HG03354 (cell line): Measurements from ENCODE around the gene ZNF836.
"Not testable (repeated sequence)": the region's sequence is repeated elsewhere in the genome, so short reads cannot be mapped to it uniquely, and the experiment has no call there.

Source experiments
- ATAC-seq: cut with Tn5 transposase; IDR thresholded peaks from one replicate; pipeline ENCODE4 v1.9.1; 2021; ENCODE audit warnings: mild to moderate bottlenecking; ENCODE audit not compliant: unreplicated experiment, poor library complexity, severe bottlenecking

The ZNF836 gene

GRCh38 chr19:52171321-52172169 lies at the start of gene ZNF836:
Gene ZNF836, minus strand, starts transcription at chr19:52171621. Its CDS starts 3,549 bp downstream, at chr19:52168072.
- peak; percentile 86 for ATAC-seq

GRCh38 chr19:52221031-52221430 lies 49.6 kb upstream of the ZNF836 start:
- ATAC-seq = no peak

GRCh38 chr19:52219611-52220010 lies 48.2 kb upstream of the ZNF836 start:
- ATAC-seq = no peak

GRCh38 chr19:52217576-52217975 lies 46.2 kb upstream of the ZNF836 start:
- no peak for ATAC-seq

DNA sequence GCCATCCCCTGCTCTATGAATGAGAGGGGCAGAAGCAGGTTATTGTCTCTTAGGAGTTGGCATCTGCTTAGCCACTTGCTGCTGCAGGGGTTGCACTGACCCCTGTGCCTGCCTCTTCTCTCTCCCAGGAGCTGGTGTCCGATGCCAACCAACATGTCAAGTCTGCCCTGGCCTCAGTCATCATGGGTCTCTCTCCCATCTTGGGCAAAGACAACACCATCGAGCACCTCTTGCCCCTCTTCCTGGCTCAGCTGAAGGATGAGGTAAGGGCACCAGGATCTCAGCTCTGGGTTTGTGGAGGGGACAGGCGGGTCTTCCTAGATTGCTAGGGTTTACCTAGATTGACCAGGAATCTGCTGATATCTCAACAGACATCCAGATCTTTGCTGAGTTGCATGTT lies 45.0 kb upstream of the ZNF836 start:
- ATAC-seq = no peak

DNA sequence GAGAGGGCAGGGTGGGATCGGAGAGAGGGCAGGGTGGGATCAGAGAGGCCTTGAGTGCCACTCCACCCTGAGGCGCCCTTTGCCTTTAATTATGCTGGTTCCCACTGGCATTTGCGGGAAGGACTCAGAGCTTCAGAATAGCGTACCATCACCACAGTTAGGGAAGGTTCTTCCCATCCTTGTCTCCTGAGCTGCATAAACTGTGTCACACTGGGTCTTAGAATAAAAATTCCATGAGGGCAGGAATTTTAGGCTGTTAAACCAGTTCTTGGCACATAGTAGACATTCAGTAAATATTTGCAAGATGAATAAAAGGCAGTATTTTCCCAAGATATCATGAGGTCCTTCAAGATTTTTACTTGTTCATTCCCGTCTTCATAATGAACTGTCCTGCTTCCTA lies 42.8 kb upstream of the ZNF836 start:
- ATAC-seq = no peak

DNA sequence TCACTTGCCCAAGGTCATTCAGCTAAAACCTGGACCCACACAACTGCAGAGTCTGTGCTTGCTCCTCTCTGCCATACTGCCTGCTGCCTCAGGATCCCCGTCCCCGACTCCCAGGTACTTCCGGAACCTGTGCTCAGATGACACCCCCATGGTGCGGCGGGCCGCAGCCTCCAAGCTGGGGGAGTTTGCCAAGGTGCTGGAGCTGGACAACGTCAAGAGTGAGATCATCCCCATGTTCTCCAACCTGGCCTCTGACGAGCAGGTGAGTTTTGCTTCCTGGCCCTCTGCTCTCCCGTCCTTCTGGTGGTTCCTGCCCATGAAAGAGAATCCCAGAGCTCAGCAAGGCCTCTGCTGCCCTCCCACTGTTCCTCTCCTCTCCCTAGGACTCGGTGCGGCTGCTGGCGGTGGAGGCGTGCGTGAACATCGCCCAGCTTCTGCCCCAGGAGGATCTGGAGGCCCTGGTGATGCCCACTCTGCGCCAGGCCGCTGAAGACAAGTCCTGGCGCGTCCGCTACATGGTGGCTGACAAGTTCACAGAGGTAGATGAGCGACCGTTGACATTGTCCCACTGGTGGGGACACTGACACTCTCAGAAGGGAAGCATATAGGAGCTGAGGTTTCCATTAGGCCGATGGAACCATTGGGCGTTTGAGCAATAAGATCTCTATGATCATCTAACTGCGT lies 41.3 kb upstream of the ZNF836 start:
- no peak for ATAC-seq

- no peak for ATAC-seq
These were observed 40.6 kb upstream of the ZNF836 start for GRCh38 chr19:52211926-52212571.

GRCh38 chr19:52211203-52211602 lies 39.8 kb upstream of the ZNF836 start:
- ATAC-seq = no peak

DNA sequence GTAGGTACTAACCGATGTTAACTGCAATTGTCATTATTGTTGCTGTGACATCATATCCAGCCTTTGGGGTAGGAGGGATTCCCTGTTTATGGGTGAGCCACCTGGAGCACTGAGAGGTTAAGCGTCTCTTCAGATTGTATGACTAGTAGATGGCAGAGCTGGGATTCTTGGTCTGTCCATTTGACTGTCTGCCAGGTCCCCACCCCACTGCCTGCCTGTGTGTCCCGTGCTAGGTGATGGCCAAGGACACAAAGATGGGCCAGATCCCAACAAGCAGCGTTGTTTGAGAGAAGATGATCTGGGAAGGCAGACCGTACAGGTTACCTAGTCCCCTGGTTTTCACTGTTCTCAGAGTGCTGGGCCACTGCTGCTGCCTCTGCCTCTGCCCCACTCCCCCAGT lies 35.1 kb upstream of the ZNF836 start:
- ATAC-seq = no peak

- ATAC-seq = not testable (repeated sequence)
These were observed 29.5 kb upstream of the ZNF836 start for GRCh38 chr19:52200755-52201391.

- ATAC-seq = no peak
These were observed 28.6 kb upstream of the ZNF836 start for GRCh38 chr19:52200044-52200443.

GRCh38 chr19:52198678-52199077 lies 27.3 kb upstream of the ZNF836 start:
- no peak for ATAC-seq

DNA sequence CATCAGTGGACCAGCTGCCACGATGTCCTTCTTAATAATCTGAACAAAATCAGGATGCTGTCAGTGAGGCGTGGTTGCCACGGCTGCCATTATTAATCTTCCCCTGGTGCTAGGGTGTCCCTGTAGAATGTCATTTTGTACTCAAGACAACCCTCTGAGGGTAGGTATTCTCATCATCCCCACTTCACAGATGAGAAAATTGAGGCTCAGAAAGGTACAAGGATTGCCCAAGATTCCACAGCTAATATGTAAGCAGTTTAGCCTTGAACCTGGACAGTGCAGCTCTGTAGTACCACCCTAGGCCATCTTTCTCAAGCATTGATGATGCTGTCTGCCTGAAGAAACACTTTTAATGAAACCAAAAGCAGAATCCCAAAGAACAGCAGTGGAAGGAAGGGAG lies 26.5 kb upstream of the ZNF836 start:
- no peak for ATAC-seq

DNA sequence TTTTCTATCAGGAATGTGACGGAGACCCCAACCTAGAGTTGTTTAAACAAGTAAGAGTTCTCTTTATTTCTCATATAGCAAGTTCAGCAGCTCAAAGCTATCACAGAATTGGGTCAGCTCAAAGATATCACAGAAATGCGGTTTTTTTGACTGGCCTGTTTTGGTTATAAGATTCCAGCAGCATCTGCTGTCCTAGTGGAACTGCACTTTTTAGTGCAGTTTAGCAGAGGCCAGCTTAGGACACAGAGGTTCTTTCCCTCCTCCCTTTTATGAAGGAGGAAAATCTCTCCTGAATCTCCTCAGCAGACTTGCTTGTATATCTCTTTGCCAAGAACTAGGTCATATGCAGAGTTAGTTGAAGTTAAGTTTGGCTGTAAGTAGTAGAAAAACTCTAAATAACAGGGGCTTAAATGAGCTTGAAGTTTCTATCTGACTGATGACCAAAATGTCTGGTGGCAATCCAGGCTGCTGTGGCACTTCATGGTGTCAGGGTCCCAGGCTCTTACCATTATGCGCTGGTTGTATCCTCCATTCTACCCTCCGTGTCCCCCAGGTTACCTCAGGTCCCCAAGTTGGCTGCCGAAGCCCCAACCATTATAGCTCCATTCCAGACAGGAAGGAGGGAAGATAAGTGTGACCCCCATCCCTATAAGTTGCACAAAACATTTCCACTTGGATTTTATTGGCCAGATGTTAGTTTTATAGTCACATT lies 25.0 kb upstream of the ZNF836 start:
- ATAC-seq = no peak

- no peak for ATAC-seq
These were observed 20.5 kb upstream of the ZNF836 start for GRCh38 chr19:52191951-52192350.

GRCh38 chr19:52191389-52191788 lies 20.0 kb upstream of the ZNF836 start:
- ATAC-seq = no peak

GRCh38 chr19:52190487-52191293 lies 19.3 kb upstream of the ZNF836 start:
- ATAC-seq = no peak
